HG03565 (cell line): ENCODE results near the gene OSR1.

ENCODE experiments used
- ATAC-seq: cut with Tn5 transposase; IDR thresholded peaks from one replicate; pipeline ENCODE4 v1.9.1; 2021; ENCODE audit warnings: mild to moderate bottlenecking, moderate library complexity; ENCODE audit not compliant: unreplicated experiment

OSR1 gene

DNA sequence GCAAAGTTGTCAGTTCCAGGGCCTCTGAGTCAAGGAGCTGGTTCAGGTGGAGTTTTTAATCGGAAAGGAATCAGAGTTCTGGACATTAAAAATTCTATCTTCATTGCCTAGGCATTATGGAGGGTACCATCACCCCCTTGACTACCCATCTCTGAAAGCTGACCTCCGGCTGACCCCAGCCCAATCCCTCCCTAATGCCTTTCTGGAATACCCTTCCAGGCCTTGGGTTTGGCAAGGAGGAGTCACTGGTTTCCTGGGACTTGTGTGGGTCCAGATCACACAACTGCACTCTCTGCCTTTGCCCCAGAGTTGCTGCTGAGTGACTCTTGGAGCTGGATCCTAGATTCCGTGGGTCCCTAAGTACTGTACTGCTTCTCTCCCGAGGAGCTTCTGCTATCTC lies 1.0 kb upstream of the OSR1 start:
- ATAC-seq = no peak

GRCh38 chr2:19359021-19359357 lies 566 bp upstream of the OSR1 start:
- no peak for ATAC-seq

DNA sequence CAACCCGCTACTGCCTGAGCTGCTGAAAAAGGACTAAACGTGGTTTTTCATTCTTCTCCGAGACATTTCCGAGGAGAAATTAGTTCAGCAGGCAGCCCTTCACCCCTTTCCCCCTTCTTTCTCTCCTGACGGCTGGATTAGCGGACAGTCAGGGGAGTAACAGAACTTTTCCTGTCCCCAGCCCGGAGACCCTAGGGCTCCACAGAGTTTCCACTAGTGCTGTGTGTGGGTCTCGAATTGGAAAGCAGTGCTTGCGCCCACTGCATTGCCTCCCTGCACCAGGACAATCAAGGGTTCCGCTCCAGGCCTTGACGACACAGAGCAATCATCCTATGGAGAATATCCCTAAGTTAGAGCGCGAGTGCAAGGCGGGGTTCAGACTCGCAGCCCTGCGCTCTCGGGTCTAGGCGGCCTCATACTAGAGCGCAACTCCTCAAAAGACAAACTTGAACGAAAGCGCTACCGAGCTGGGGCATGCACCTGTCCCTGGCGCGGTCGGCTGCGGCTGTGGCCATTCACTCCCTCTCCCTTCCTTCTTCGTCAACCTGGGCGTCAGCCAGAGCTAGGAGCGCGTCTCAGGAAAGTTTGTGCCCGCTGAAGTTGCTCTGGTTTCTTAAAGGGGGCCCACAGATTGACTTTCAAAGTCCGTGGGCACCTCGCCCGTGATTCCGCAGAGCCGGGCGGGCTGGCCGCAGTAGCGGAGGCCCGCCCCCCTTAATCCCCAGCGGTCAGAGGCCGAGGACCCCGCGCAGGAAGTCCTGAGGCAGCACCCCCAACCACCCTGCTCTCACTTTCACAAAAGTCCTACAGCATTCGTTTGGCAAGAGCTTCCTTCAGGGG lies 801 bp downstream of the OSR1 start:
- ATAC-seq = no peak

GRCh38 chr2:19356545-19357401 lies 1.6 kb downstream of the OSR1 start:
- no peak for ATAC-seq

GRCh38 chr2:19355931-19356544 lies 2.4 kb downstream of the OSR1 start:
- ATAC-seq = no peak

DNA sequence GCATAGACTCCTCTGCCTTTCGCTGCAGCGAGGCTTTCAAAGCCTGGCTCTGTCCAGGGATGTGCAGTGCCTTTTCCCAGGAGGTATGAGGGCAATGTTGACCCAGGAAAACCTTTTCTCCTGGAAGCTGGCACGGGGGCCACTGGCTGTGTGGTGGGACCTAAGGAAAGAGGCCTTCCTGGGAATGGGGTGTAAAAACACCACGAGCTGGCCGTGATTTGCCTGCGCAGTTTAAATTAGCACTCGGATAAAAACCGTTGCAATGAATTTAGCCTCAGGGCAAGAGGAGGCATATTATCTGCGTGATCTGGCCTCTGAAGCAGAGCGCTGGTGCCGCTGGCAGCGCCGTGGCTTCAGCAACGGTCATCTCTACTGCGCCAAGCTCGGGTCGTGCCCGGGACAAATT lies 3.0 kb downstream of the OSR1 start:
- ATAC-seq = no peak

- ATAC-seq = no peak
Measured at GRCh38 chr2:19355014-19355405, 3.4 kb downstream of the OSR1 start.

GRCh38 chr2:19353721-19354050 lies 4.7 kb downstream of the OSR1 start:
- no peak for ATAC-seq

DNA sequence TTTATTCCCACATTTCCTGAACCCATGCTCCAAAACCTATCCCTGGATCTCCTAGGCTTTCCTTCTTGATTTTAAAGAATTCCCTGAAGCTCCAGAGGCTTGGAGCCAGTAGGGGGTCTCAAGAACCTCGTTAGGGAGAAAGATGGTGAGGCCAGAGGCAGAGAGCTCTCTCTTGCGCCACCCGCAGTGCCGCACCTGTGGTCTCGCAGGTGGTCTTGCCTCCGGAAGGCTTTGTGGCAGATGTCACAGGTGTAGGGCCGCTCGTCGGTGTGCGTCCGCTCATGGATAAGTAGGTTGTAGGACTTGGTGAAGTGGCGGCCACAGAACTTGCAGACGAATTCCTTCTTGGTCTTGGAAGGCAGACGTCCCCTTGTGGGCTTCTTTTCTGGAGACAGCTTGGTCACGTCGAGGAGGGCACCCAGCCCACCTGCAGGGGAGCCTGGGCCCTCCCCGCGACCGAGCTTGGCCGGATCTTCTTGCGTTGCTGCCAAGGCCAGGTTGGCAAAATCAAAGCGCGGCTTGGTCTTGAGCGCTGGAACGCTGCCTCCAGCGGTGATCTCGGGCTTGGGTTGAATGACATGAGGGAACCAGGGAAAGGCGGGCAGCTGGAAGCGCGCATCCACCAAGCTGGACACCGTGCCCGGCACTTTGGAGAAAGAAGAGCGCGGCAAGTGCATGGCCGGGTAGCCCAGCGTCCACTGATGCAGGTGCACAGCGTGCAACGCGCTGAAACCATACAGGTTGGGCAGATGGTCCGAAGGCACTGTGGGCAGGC lies 5.3 kb downstream of the OSR1 start:
- ATAC-seq = no peak

DNA sequence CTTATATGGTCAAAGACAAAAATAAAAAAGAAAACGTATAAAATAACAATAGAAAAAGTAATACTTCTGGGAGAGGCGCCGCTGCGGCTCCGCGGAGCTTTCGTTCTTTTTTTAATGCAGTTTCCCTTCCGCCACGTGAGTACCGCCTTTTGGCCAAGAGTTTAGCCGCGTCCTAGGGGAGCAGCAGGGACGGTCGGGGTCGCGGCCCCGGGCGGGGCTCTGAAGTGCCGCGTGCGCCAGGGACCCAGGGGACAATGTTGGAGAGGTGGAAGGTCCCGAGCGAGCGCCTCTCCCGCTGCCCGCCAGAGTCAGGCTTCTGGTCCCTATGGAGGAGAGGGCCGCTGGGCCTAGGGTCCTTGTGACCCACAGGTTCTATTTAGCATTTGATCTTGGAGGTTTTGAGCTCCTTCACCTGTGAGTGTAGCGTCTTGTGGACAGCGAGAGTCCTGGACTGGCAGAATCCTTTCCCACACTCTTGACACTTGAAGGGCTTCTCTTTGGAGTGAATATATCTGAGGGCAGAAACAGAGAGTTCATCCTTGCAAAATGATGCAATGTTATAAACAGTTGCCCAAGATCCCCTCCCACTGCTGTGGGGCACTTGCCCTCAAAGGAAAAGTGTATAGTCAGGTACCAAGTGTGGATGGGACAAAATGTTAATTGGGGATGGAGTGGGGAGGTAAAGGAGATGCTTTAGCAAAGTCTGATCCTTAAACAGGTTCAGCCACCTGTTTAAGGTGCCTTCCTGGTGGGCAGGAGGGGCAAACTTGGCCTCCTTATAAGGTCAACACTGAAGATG lies 6.3 kb downstream of the OSR1 start:
- ATAC-seq = no peak

DNA sequence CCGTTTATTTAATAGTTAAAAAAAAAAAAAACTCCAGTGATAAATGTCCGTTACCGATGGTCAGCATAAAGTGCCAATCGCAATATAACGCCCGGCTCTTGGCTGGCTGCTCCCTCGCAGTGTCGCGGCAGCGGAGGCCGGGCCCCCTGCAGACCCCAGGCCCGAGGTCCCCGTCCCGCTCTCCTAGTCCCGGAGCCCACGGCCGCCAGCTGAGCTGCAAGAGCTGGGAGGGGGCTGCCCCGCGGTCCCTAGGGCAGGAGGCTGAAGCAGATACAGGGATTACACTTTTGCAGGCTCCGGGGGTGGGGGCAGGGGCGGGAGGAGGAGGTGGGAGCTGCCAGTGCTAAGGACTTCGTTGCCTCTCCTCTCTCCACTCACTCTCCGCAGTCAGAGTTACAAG lies 6.9 kb downstream of the OSR1 start:
- no peak for ATAC-seq

- ATAC-seq = no peak
Measured at GRCh38 chr2:19350678-19351401, 7.6 kb downstream of the OSR1 start.

- no peak for ATAC-seq
Measured at GRCh38 chr2:19349911-19350677, 8.3 kb downstream of the OSR1 start.

DNA sequence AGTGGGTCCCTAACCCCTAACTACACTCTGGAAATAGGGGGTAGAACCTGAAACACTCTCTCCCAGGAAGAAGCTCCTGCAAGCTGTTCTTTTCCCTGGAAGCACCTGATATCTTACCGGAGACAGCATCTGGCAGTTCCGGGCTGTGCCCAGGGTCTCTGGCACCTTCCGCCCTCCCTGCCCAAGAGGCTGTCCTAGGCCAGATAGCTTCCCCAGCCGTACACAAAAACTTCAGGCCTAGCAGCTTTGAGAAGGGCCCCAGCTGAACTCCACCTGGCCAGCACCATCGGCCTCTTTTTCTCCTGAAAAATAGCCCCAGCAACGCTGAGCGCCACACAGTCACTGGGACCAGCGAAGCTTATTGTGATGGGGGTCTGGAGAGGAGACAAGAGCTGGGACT lies 9.7 kb downstream of the OSR1 start:
- no peak for ATAC-seq

DNA sequence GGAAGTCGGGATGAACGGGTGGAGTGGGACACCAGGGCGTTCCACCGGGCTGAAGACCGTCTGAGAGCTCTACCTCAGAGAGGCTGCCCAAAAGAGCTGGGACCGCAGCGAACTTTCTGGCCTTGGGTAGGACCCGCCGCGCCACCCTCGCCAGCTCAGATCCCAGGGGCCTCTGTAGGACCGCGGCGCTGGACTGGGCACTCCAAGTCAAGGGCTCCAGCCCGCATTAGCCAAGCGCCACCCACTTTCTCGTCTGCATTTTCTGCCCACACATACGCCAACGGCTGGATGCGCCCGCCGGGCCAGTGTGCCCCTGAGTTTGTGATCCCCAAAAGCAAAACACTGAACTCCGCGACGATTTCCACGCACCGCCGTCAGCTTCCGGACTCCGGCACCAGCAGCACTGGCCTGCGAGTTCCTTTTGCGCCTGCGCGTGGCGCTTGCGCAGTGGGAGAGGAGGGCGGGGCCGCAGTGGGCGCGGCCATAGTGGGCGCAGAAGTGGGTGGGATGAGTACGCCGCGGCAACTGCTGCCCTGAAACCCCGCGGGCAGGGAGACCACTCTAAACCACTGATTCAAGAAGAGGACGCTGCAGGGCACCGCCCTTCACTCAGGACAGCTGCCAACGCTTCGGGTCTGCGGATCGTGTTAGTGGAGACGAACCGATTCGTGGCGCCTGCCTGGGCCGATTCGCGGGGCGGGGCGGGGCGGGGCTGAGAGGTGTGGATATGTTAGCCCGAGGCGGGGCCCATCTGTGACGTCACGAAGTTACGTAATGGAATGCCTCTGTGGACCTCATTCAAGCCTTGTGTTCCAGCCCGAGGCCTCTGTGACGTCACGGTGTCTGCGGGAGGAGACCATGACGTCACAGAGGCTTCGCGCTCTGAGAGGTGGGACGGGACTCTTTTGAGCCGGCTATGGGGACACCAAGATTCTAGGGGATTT lies 10.5 kb downstream of the OSR1 start:
- peak; percentile 89 for ATAC-seq

- no peak for ATAC-seq
Measured at GRCh38 chr2:19346983-19347618, 11.3 kb downstream of the OSR1 start.

GRCh38 chr2:19337742-19338141 lies 20.7 kb downstream of the OSR1 start:
- no peak for ATAC-seq
